HG03159 (cell line): ENCODE measurements around the gene L1CAM.

Experiments
- ATAC-seq: cut with Tn5 transposase; IDR thresholded peaks from one replicate; pipeline ENCODE4 v1.9.1; 2021; ENCODE audit warnings: mild to moderate bottlenecking, moderate library complexity; ENCODE audit not compliant: unreplicated experiment

Gene L1CAM

DNA sequence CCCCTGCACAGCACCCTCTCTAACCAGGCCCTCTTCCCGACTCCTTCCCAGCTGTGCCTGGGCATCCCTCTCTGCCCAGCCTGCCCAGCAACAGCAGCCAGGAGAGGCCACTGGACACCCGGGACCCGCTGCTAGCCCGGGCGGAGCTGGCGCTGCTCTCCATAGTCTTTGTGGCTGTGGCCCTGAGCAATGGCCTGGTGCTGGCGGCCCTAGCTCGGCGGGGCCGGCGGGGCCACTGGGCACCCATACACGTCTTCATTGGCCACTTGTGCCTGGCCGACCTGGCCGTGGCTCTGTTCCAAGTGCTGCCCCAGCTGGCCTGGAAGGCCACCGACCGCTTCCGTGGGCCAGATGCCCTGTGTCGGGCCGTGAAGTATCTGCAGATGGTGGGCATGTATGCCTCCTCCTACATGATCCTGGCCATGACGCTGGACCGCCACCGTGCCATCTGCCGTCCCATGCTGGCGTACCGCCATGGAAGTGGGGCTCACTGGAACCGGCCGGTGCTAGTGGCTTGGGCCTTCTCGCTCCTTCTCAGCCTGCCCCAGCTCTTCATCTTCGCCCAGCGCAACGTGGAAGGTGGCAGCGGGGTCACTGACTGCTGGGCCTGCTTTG lies 19.6 kb upstream of the L1CAM start:
- no peak for ATAC-seq

DNA sequence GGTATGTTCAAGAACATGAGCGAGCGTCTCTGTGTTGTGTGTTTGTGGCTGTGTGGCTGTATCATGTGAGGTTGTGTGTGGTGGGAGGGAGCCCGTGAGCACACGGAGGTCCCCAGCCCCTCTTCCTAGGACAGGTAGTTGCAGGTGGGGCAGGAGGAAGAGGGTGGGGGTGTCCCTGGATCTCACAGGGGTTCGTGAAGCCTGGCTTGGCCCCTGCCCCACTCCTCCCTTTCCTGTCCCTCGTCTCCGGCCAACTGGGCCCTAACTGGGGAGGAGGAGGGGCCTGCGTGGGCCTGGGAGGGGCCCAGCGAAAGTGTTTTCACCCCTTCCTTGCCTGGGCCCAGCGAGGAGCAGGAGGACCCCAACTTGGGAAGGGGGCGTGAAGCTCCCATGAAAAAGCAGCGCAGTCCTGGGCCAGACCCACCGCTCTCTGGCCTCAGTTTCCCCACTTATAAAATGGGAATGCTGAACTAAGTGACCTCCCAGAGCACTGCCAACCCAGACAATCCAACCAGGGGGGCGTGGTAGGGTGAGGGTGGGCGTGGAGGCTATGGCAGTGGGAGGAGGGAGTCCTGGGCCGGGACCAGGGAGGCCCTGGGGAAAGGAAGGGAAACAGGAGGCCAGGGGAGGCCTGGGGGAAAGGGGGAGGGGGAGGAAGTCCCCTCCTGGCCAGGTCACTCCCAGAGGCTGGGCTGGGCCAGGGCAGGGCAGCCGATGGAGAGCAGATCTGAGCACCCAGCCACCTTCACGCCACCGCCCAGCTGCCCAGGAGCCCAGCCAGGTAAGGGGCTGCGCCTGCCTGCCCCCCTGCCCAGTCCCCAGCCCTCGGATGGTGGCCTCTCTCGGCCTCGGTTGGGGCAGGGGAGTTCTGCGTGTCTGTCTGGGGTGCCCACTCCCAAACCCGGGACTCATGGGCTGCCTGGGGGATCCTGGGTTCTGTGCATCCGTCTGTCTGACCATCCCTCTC lies 18.3 kb upstream of the L1CAM start, which contains the start of gene AVPR2:
Gene AVPR2 (plus strand): TSS at position 683 of the 967 bp plus-strand sequence. CDS start 473 bp downstream, outside the sequence.
- ATAC-seq = no peak

DNA sequence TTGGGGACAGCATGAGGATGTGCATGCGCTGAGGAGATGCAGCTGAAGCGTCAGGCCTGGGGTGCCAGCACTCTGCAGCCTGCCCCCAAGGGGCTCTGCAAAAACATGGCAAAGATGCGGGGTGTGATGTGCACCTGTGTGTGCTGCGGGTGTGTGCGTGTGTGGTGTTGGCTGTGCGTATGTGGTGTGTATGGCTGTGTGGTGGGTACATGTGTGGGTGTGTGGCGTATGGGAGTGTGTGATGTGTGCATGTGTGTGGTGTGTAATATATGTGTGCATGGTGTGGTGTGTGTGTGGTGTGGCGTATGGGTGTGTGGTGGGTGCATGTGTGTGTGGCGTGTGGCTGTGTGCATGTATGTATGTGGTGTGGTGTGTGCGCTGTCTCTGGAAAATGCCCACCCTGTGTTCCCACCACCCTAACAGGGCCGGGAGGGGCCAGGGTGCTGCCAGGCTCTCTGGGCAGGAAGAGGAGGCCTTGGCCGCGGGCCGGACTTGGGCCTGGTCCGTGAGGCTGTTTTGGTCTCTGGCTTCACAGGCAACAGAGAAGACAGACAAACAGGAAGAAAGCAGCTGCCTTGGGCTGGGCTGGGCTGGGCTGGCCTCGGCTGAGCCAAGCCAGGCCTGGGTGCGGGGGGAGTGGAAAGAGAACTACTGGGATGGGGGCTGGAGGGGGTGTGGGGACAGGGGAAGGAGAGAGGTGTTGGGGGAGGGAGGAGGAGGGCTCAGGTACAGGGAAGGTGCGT lies 17.4 kb upstream of the L1CAM start:
- no peak for ATAC-seq

DNA sequence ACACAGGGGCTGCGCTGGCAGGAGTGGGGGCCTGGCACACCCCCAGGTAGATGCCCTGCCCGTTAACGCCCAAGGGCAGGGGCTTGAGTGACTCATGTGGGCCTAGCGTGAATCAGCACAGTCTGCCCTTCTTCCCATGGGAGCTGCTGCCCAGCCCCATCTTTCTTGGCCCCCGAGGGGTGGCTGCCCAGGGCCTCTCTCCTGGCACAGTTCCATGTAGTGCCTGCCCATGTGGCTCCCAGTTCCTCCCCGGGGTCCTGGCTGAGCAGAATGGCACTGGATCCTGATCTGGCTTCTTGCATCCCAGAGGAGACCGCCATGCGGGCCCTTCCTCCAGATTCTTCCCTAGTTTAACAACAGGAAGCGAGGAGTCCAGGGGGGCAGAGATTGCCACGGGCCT lies 16.4 kb upstream of the L1CAM start:
- no peak for ATAC-seq

DNA sequence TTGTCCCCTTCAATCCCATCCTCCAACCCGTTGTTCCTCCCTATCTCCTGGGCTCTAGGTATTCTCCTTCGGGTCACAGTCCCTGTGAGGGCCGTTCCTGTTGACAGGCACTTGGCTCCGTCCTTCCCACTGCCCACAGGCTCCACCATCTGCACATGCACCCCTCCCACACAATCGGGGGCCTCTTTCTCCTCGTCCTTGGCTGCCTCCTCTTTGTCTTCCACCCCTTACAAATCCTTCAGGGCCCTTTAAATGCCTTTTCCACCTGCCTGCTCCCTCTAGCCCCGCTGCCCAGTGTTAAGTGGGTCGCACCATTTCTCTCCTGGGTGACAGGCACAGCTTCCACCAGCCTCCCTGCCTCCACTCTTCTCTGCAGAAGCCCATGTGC lies 15.8 kb upstream of the L1CAM start:
- no peak for ATAC-seq

DNA sequence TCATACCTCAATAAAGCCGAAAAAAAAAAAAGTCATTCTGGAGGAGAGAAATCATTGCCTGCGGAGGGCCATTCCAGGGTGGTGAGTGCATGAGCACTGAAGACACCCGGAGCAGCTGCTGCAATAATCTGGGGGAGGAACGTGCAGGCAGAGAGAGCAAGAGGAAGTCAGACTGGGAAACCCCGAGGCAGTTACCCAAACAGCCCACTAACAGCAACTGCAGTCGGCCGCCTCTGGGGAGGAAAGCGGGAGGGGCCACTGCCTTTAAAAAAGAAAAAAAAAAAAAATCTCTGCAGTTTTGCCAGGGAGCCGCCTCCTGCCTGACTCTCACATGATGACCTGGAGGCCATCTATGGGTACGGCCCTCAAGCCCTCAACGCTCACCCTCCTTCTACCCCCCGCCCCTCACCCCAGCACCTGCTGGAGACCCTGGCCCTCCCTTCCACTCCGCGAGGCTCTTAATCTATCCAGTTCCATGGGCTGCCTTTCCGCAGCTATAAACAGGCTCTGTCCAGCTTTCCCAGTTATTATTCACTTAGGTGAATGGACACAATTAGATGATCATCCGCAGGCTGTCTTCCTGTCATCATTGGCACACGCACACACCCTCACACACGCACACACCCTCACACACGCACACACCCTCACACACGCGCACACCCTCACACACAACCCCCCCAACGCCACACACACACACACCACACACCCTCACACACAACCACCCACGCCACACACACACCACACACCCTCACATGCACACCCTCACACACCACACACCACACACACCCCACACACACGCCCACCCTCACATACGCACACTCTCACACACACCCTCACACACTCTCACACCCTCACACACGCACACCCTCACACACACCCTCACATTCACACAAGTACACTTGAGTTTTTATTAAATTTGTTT lies 15.1 kb upstream of the L1CAM start:
- peak; percentile 59 for ATAC-seq

DNA sequence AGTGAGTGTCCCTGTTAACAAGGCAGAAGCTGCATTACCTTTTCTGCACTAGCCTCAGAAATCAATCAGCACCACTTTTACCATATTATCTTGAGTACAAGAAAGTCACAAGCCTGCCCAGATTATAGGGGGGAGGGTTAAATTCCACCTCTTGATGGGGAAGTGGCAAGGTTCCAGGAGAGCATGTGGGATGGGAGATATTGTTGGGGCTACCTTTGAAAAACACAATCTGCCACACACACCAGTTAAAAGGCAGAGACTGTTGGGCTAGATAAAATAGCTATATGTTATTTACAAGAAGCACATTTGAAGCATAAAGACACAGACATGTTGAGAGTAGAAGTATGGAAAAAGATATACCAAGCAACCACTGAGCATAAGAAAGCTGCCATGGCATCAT lies 11.9 kb upstream of the L1CAM start:
- ATAC-seq = no peak

DNA sequence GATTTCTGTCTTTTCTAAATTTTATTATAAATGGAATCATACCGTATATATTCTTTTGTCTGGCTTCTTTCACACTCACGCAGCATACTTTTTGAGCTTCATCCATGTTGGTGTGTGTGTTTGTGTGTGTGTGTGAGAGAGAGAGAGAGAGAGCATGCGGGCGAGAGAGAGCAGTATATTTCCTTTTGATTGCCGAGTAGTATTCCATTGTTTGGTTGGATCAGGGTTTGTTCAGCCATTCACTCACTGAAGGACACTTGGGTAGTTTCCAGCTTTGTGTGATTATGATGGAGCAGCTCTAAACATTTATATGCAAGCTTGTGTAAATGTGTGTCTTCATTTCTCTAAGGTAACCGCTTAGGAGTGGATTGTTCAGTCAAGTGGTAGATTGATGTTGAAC lies 3.1 kb upstream of the L1CAM start:
- ATAC-seq = no peak

DNA sequence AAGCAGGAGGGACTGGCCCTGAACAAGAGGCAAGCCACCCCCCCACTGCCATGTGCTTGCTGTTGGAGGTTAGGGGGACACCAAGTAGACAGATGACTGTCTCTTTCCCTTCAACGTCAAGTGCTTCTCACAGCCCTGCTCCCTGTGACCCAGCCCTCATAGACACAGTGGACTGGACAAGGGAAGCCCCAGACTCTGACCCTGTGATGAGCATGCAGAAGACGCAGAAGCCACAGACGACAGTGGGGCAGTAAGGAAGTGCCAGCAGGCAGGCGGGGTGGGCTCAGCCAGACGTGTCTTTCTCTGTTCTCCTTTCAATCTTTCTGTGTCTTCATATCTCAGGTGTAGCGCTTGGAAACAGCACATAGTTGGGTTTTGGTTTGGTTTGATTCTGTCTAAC lies 2.4 kb upstream of the L1CAM start:
- ATAC-seq = no peak

DNA sequence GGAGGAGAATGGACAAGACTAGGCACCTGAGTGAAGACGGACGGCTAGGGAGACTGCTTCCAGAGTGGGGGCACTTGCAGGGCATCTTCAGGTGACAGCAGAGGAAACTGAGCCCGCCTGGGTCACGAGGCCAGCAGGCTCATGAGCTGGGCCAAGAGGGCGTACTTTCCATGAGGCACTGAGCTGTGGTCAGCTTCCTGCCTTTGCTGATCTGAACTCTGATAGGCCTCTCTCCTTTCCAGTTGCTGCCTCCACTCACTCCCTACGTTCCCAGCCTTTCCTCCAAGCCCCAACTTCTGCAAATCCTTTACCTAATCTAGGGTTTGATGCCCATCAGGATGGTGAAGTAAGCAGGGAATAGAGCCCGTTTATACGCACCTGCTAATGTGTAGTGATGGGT lies 1.4 kb upstream of the L1CAM start:
- ATAC-seq = no peak

DNA sequence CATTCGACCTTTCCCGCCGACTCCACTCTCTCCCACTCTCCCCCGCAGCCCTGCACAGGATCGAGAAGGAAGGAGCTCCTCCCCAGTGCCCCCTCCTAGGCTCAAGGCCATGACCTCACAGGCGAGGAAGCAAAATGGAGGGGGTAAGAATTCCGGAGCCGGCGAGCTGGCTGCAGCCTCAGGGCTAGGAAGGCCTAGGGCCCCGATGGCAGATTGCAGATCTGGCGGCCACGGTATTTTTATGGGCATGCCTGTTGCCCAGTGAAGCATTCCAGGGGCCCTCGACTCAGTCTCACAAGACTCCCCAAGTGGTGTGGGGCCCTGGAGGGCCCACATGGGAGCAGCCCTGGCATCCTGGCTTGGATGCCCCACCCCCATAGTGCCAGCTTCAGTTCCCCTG lies 942 bp upstream of the L1CAM start:
- no peak for ATAC-seq

DNA sequence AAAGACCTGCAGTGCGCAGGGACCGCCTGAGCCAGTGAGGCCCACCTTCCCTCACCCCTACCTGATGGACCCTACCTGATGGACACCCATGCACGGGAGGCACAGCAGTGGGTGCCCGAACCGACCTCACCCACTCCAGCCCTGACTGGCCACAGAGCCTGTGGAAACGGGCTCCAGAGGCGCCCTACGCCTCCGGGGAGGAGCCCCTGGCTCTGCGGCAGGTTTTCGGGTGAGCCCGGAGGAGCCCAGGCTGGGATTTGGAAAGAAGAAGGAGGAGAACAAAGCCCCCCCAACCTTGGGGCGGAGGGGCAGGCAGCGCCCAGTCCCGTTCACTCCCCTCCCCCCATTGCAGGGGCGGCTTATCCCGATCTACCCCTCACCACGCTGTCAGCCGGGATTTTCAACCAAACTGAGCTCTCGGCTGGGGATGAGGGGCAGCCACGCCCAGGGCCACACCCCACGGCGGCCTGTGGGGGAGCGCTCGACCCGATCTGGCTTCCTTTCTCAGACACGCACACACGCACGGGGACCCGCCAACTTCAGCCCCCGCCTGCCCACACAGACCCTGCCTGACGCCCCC lies 675 bp downstream of the L1CAM start:
- ATAC-seq = no peak

DNA sequence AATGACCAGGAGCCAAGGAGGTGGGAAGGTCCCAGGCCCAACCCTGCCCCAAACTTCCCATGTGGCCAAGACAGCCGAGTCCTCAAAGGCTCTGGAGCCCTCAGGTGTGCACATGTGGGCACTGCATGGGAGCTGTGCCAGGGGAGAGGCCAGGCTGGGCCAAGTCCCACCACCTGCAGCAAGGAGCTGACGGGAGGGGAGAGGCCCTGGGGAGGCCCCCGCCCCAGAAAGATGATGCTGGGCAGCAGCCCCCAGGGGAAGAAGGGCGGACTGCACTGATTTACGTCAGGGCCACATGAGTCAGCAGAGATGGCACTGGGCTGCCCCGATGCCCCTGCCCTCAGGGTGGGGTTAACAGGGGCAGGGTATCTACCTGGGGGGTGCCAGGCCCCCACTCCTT lies 1.4 kb downstream of the L1CAM start:
- ATAC-seq = no peak

DNA sequence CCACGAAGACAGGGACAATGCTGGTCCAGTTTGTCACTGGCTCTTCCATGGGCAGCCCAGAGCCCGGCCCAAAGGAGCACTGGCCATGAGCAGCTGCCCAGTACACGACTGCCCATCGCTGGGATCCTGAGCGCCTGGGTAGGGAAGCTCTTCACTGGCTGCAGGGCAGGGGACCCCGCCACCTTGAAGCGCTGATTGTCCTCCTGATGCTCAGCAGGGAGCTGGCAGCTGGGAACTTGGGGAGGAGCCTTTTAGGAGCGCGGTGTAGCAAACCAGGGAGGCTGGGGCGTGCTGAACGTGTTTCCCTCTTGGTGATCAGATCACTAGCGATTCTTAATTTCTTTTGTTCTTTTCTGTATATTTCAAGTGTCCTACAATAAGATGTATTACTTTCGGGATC lies 1.8 kb downstream of the L1CAM start:
- no peak for ATAC-seq

DNA sequence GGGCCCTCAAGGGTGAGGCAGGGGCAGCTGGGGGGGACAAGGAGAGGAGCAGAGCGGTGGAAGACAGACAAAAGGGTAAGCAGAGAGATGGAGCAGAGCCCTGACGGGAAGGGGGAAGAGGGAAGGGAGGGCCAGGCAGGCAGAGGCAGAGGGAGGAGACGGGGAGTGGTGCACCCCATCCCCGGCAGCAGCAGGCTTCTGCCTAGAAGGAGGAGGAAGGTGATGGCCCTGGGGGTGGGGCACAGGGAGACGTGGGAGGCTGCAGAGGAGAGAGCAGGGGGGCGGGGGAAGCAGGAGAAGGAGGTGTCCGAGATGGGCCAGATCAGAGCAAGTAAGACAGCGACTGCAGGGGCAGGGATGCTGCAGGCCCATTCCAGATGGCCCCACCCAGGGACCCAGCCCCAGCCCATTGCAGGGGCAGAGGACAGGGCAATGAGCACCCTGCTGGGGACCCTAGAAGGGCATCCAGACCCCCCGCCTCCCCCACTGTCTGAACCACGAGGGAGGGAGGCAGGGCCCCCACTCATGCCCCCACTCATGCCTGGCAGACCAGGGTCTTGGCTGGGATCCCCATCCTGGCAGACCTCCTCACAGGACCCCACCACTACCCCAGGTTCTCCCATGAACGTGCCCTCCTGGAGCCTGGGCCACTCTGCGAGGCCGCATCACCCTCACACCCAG lies 2.7 kb downstream of the L1CAM start:
- ATAC-seq = no peak

DNA sequence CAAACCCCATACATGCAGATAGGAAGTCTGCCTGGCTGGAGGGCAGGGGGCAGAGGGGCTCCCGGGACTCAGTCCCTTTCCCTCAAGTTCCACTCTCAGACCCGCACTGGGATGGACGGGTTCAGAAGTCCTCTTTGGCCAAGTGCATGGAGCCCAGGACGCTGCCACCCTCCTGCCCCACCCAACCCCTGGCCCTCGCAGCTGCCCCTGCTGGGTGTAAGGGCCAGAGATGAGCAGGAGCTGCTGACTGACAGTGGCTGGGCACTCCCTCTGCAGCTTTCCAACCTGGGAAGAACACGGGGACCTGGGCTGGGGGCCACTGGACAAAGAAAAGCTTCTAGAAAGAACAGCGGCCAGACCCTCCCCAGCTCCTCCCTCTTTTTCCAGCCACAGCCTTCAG lies 3.4 kb downstream of the L1CAM start:
- ATAC-seq = no peak

DNA sequence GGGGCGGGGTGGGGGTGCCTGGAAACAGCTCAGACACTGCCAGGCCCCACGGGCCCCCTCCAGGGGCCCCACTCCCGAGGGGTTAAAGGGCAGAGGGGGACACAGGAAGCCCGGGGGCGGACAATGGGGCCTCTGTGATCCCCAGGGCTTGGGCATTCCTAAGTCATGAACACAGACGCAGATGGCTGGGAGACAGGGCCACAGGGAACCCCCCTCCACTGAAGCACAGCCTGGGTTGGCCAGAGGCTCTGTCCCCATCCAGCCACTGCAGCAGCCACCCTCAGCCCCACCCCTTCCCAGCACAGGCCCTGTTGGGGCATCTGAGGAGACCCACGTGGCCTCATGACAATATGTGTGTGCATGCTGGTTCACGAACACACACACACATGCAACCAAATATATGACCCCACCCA lies 3.9 kb downstream of the L1CAM start:
- ATAC-seq = no peak

DNA sequence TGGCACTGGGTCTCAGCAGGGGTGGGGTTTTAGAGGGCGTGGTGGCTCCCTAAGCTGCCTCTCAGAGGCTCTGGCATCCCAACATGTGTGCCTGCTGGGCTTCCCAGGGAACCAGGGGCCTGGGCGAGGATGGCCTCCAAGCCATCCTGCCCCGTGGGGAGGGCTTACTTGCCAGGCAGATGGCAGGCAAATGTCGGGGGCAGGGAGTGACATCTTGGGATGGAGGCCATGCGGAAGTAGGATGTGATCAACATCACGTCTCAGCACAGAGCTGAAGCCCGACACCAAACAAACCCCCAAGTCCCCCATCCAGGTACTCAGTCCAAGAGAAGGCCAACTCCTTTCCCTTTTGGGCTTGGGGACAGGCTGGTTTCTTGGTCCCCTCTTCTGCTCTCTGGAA lies 4.7 kb downstream of the L1CAM start:
- ATAC-seq = no peak

DNA sequence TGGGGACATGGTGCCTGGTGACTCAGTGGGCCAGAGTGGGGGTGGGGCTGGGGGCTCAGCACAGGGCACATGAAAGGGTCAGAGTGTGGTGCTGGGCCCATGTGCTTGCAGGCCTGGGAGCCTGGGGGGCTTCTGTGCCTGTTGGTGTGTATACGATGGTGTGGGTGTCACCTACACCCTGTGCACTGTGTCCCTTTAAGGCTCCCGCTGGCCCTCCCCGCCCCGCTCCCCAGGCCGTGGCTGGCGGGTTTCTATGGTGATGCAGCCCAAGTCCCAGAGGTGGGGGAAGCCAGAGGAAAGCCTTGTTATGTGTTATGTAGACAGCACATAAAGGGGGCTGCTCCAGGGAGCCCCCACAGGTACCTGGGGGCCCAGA lies 5.5 kb downstream of the L1CAM start:
- ATAC-seq = no peak
